Hepatocyte (in vitro differentiated cells): ENCODE results near the gene TNFRSF4.

Experiments used
- EZH2 ChIP-seq: fragments of 200-600 bp; sonication (generic); IDR thresholded peaks from 2 replicates; pipeline ENCODE4 v1.6.1; 2016; ENCODE audit warnings: antibody characterized with exemption, mild to moderate bottlenecking, borderline replicate concordance
- EZH2phosphoT487 ChIP-seq: fragments of 200-600 bp; sonication (generic); IDR thresholded peaks from one replicate; pipeline ENCODE4 v1.6.1; 2018; ENCODE audit warnings: antibody characterized with exemption, mild to moderate bottlenecking, low read depth, moderate library complexity; ENCODE audit not compliant: unreplicated experiment, severe bottlenecking
- TF ChIP-seq, protein P1 (sequence below): fragments of 200-600 bp; sonication (generic); IDR thresholded peaks from 2 replicates; pipeline ENCODE4 v1.5.1; 2016; ENCODE audit warnings: antibody characterized with exemption, mild to moderate bottlenecking; ENCODE audit not compliant: poor library complexity

DNA sequence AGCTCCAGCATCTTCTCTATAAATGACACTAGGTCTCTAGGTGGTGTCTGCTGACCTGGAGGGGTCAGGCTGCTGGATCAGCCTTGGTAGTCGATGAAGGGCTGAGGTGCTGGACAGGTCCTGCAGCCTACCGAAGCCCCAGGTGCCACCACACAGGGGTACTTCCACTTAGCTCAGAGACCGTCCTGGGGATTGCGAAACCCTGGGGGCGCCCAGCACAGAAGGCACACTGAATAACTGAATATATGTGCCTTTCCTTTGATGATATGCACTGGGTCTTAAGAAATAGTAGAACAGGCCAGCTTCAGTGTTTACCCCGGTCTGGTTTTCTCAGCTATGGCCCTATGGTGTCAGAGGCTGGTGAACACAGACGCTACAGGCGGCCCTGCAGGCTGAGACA lies 48.8 kb upstream of the TNFRSF4 start:
- TF ChIP-seq, protein P1, sequence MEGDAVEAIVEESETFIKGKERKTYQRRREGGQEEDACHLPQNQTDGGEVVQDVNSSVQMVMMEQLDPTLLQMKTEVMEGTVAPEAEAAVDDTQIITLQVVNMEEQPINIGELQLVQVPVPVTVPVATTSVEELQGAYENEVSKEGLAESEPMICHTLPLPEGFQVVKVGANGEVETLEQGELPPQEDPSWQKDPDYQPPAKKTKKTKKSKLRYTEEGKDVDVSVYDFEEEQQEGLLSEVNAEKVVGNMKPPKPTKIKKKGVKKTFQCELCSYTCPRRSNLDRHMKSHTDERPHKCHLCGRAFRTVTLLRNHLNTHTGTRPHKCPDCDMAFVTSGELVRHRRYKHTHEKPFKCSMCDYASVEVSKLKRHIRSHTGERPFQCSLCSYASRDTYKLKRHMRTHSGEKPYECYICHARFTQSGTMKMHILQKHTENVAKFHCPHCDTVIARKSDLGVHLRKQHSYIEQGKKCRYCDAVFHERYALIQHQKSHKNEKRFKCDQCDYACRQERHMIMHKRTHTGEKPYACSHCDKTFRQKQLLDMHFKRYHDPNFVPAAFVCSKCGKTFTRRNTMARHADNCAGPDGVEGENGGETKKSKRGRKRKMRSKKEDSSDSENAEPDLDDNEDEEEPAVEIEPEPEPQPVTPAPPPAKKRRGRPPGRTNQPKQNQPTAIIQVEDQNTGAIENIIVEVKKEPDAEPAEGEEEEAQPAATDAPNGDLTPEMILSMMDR, result no peak
- TF ChIP-seq EZH2 (no peak), EZH2phosphoT487 (no peak)
